Cardiac muscle cell (in vitro differentiated cells and primary cell): ENCODE data around the gene LRR1. TPM values are rescaled to one million over a fixed set of nuclear protein-coding genes. Genes with fewer than 3 reads are reported as not detected.

Experiments used
- DNase-seq, 2 donors: peaks; one replicate each; pipeline versions ENCODE4 v3.0.0 to v3.0.0-alpha.2; 2010 to 2017; ENCODE audit warnings: low read depth in 1 of 2, low spot score in 1 of 2
- H3K27ac ChIP-seq: fragments of 200-600 bp; sonication (generic); 2 replicates; pipeline ENCODE4 v1.5.1; 2016
- H3K27me3 ChIP-seq: fragments of 200-600 bp; sonication (generic); 2 replicates; pipeline ENCODE4 v1.6.0; 2016; ENCODE audit warnings: control low read depth
- H3K36me3 ChIP-seq: fragments of 200-600 bp; sonication (generic); 2 replicates; pipeline ENCODE4 v1.5.1; 2016; ENCODE audit warnings: control low read depth
- H3K4me1 ChIP-seq: fragments of 200-600 bp; sonication (generic); 2 replicates; pipeline ENCODE4 v1.8.1; 2017; ENCODE audit warnings: low read depth, mild to moderate bottlenecking, mixed run types
- H3K4me3 ChIP-seq: fragments of 200-600 bp; sonication (generic); 2 replicates; pipeline ENCODE4 v1.5.1; 2016; ENCODE audit warnings: mild to moderate bottlenecking
- H3K9me3 ChIP-seq: fragments of 200-600 bp; sonication (generic); 2 replicates; pipeline ENCODE4 v1.5.1; 2017; ENCODE audit warnings: low read depth, mild to moderate bottlenecking, control low read depth
- polyA plus RNA-seq: library from polyadenylated mRNA; unstranded; fragments of >200 nt; fragmentation: Nextera tagmentation; extraction: Ambion mirVana; gene quantifications from 2 replicates; pipeline ENCODE4 v1.2.1, GENCODE V29; 2016
- total RNA-seq: library from RNA; depleted of rRNA; stranded (reverse); fragments of >200 nt; gene quantifications from 2 replicates; pipeline ENCODE4 v1.2.3, GENCODE V29; 2016
- TF ChIP-seq, protein P1 (sequence below): IDR thresholded peaks from 2 replicates; pipeline ENCODE4 v1.5.1; 2012; ENCODE audit warnings: low read depth, mild to moderate bottlenecking, low read length

The LRR1 gene, protein sequence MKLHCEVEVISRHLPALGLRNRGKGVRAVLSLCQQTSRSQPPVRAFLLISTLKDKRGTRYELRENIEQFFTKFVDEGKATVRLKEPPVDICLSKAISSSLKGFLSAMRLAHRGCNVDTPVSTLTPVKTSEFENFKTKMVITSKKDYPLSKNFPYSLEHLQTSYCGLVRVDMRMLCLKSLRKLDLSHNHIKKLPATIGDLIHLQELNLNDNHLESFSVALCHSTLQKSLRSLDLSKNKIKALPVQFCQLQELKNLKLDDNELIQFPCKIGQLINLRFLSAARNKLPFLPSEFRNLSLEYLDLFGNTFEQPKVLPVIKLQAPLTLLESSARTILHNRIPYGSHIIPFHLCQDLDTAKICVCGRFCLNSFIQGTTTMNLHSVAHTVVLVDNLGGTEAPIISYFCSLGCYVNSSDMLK
- total RNA-seq = 10.0 and 11.2 TPM in 2 replicates
- polyA plus RNA-seq = 22.8 and 29.5 TPM in 2 replicates

DNA sequence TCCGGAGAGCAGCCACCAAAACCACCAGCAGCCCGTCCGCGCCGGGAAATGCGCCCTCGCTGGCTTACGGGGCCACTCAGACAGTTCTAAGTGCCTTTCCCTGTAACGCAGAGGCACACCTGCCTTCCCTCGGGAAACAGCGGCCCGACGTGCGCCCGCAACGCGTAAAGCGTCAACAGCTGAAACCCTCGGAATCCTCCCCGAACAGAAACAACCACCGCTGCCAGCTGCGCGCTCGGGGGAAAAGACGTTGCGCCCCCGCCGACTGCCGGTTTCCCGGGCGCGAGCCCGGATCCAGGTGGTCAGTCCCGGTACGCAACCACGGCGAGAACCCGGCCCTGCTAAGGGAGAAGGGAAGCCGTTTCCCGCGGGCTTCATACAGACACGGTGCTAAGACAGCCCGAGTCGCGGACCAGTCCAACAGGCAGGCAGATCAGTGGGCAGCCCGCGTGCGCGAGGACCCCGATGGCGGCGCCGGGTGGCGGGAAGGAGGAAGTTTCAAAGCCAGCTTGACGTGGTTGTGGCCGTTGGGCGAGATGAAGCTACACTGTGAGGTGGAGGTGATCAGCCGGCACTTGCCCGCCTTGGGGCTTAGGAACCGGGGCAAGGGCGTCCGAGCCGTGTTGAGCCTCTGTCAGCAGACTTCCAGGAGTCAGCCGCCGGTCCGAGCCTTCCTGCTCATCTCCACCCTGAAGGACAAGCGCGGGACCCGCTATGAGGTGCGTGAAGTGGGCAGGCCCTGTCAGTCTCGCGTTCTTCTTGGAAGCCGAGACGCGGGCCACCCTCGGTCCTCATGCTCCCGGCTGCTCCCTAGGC, at the start of gene LRR1:
TSS of gene LRR1 (plus strand) at position 456 of the 816 bp plus-strand sequence. CDS start at position 537, 81 bp downstream.
- peak; percentile 83 to 84 for DNase-seq
- Histone ChIP-seq H3K9me3 (no peaks in the 10 kb centered on the region), H3K27me3 (no peaks in the 10 kb centered on the region), H3K27ac (peak within 1 kb of the TSS; percentile 97), H3K36me3 (no peaks in the 10 kb centered on the region), H3K4me1 (peaks cover 17% of the 10 kb centered on the region), H3K4me3 (peak within 1 kb of the TSS; percentile 61)
- TF ChIP-seq, protein P1, sequence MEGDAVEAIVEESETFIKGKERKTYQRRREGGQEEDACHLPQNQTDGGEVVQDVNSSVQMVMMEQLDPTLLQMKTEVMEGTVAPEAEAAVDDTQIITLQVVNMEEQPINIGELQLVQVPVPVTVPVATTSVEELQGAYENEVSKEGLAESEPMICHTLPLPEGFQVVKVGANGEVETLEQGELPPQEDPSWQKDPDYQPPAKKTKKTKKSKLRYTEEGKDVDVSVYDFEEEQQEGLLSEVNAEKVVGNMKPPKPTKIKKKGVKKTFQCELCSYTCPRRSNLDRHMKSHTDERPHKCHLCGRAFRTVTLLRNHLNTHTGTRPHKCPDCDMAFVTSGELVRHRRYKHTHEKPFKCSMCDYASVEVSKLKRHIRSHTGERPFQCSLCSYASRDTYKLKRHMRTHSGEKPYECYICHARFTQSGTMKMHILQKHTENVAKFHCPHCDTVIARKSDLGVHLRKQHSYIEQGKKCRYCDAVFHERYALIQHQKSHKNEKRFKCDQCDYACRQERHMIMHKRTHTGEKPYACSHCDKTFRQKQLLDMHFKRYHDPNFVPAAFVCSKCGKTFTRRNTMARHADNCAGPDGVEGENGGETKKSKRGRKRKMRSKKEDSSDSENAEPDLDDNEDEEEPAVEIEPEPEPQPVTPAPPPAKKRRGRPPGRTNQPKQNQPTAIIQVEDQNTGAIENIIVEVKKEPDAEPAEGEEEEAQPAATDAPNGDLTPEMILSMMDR = no peak

DNA sequence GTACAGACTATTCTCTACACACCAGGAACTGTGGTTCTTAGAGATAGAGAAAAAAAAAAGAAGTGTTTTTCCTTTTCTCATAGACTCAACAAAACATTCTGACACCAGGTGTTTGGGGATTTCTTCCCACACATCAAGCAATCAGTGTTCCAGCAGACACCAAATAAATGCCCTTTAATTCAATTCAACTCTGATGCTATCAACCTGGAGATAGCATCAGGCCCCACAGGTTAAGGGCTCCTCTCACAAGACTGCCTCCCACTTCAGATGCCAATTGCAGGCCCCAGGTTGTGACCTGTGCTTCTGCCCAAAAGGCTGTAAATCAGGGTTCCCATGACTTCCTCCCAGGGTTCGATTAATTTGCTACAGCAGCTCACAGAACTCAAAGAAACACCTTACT, 49.3 kb upstream of the LRR1 start:
- Histone ChIP-seq H3K27ac (no peak overlapping the region), H3K4me3 (no peak overlapping the region), H3K9me3 (no peaks in the 10 kb centered on the region), H3K27me3 (no peaks in the 10 kb centered on the region), H3K36me3 (no peaks in the 10 kb centered on the region), H3K4me1 (peaks cover 5% of the 10 kb centered on the region)
- TF ChIP-seq, protein P1 = no peak
- DNase-seq = no peak

DNA sequence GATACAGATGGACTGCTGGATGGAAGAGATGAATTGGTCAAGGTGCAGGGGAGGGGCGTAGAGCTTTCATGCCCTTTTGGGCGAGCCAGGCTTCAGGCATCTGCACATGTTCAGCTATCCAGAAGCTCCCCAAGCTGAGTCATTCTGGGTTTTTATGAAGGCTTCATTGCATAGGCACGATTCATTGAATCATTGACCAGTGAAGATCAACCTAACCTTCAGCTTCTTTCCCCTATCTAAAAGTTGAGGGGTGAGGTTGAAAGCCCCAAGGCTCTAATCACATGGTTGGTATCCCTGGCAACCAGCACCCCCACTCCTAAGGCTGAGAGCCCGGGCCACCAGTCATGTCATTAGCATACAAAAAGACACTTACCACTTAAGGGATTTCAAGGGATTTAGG, 48.9 kb upstream of the LRR1 start:
- H3K4me3 ChIP-seq = no peak overlapping the region
- H3K27me3 ChIP-seq = no peaks in the 10 kb centered on the region
- peaks cover 5% of the 10 kb centered on the region for H3K4me1 ChIP-seq
- H3K9me3 ChIP-seq = no peaks in the 10 kb centered on the region
- DNase-seq = no peak
- no peak overlapping the region for H3K27ac ChIP-seq
- H3K36me3 ChIP-seq = no peaks in the 10 kb centered on the region
- TF ChIP-seq, protein P1 = no peak

DNA sequence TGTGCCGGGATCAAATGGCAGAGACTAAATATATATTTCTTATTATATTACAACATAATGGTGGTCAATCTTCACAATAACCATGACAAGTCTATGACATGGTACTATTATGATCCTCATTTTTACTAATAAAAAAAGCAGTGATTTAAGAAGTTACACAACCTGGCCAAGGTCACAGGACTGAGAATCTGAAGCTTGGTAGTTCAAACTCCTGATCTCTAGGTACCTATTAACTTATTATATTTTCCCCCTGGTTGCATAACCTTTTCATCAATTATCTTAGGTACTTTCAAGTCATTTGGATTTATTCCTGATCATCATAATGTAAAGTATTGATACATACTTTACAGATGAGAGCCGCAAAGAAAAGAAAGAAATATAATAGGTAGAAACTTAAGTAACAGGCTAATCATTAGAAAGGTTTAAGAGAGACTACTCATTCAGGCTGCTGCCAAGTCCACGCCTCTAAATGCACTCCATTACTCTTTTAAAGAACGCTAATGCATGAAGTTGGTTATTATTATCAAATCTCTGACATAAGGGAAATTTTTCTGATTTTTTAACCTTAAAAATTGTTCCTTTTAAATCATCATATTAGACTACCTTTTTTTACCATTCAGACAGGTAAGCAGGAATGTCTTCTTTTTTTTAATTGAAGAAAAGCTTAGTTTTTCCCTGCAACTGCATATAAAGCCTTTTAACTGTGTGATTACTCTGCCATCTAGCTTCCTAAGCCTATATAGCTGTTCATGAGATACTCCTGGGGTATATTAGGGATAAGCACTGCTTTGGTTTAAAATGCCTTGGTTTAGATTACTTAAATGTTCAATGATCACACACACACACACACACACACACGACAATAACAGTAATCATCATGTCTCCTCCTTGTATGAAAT, 48.2 kb upstream of the LRR1 start:
- Histone ChIP-seq H3K27ac (no peak overlapping the region), H3K36me3 (no peaks in the 10 kb centered on the region), H3K4me1 (peaks cover 5% of the 10 kb centered on the region), H3K4me3 (no peak overlapping the region), H3K9me3 (no peaks in the 10 kb centered on the region), H3K27me3 (no peaks in the 10 kb centered on the region)
- TF ChIP-seq, protein P1 = peak; percentile 35
- peak; percentile 10 to 18 for DNase-seq

DNA sequence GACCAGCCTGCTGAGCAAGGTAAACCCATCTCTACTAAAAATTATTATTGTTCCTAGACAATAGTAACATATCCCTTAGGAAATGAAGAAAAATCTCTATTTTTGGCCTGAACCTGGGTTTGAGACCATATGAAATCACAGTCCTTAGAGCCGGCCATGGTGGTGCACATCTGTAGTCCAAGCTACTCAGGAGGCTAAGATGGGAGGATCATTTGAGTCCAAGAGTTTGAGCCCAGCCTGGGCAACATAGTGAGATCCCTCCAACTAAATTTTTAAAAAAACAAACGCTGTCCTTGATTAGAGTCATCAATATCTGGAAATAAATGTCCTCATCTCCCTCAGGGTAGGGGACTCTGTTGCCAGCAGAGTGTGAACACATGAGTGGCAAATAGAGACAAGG, 47.2 kb upstream of the LRR1 start:
- Histone ChIP-seq H3K4me1 (peaks cover 5% of the 10 kb centered on the region), H3K9me3 (no peaks in the 10 kb centered on the region), H3K36me3 (no peaks in the 10 kb centered on the region), H3K4me3 (no peak overlapping the region), H3K27me3 (no peaks in the 10 kb centered on the region), H3K27ac (no peak overlapping the region)
- no peak for DNase-seq
- TF ChIP-seq, protein P1 = no peak
